SJSA1 (cell line): ENCODE data around the gene DTX1. TPM values are rescaled to one million over a fixed set of nuclear protein-coding genes. Genes with fewer than 3 reads are reported as not detected.

ENCODE experiments used
- DNase-seq, 2 experiments: peaks; one replicate each; pipeline ENCODE4 v3.0.0-alpha.2; 2015 to 2020; ENCODE audit warnings: low spot score in 2 of 2, low read depth in 1 of 2
- H3K27ac ChIP-seq: fragments of 250-450 bp; sonication (Bioruptor Pico); 2 replicates; pipeline ENCODE4 v1.5.1; 2020; ENCODE audit warnings: mild to moderate bottlenecking, moderate library complexity
- H3K27me3 ChIP-seq: fragments of 250-450 bp; sonication (Bioruptor Pico); replicated peaks from 2 replicates; pipeline ENCODE4 v1.5.1; 2020; ENCODE audit warnings: mild to moderate bottlenecking, moderate library complexity
- H3K36me3 ChIP-seq: fragments of 250-450 bp; sonication (Bioruptor Pico); 2 replicates; pipeline ENCODE4 v1.5.1; 2020; ENCODE audit warnings: mild to moderate bottlenecking
- H3K4me1 ChIP-seq: fragments of 250-450 bp; sonication (Bioruptor Pico); replicated peaks from 2 replicates; pipeline ENCODE4 v1.6.1; 2021; ENCODE audit warnings: mild to moderate bottlenecking
- H3K4me3 ChIP-seq: fragments of 250-450 bp; sonication (Bioruptor Pico); 2 replicates; pipeline ENCODE4 v1.5.1; 2020; ENCODE audit warnings: mild to moderate bottlenecking
- H3K9me3 ChIP-seq: fragments of 250-450 bp; sonication (Bioruptor Pico); replicated peaks from 2 replicates; pipeline ENCODE4 v1.5.1; 2020; ENCODE audit warnings: mild to moderate bottlenecking
- total RNA-seq: library from RNA; depleted of rRNA; stranded (reverse); fragments of >200 nt; shearing (Covaris generic); gene quantifications from 2 replicates; pipeline ENCODE4 v1.2.3, GENCODE V29; 2014

The DTX1 gene
- total RNA-seq, 1 experiment from 2014 or later = not detected

DNA sequence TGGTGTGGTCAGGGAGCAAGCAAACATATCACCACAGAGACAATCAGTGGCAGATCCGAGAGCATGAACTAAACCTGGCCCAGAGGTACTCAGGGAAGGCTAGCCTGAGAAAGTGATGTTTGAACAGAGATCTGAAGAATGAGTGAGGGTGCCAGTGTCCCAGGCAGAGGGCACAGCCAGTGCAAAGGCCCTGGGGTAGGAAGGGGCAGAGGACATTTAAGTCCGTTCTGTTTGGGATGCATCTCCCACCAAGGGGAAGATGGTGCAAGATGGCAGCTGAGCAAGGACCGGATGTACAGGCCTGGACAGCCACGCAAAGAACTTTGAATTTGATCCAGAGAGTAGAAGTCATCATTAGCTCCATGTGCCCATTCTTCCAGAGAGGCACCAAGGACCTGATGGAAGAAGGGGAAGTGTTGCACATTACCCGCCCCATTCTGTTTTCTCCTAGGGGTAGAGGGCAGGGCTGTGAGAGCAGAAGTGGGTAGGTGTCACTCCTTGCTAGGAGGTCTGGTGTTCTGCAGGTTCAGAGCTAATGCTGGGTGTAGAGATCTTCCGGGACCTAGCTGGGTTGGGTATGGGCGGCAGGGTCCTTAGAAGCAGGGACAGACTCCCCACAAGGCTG lies 3.9 kb downstream of the DTX1 start:
- no peaks in the 10 kb centered on the region for H3K9me3 ChIP-seq
- no peaks in the 10 kb centered on the region for H3K4me1 ChIP-seq
- no peak overlapping the region for H3K27ac ChIP-seq
- H3K4me3 ChIP-seq = no peak overlapping the region
- no peaks in the 10 kb centered on the region for H3K36me3 ChIP-seq
- peaks cover 34% of the 10 kb centered on the region for H3K27me3 ChIP-seq
- DNase-seq = no peak

DNA sequence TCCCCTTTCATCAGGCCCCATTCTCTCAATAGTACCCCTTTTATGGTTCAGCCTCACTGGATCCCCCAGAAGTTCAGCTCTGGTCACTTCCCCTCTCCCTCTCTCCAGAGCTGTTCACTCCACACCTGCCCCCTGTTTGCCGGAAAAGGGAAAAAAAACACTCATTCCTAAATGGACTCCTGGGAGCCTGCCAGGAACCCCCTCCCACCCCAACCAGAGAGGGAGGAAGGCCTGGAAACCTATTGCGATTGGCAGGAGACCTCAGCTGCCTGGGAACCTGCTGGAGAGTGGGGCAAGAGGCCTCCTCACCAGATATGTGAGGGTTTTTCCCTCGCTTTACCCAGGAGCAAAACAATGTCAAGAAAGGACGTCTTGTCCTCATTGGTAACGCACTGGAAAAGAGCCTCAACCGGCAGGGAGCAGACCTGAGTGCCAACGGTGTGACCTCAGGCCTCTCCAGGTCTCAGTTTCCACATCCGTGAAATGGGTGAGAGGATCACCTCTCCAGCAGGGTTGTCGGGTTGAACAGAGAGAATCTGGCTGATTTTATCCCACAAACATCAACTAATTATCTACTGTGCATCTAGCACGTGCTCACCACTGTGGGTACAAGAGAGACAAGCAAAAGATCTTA lies 4.6 kb downstream of the DTX1 start:
- Histone ChIP-seq H3K27ac (no peak overlapping the region), H3K27me3 (peaks cover 27% of the 10 kb centered on the region), H3K4me1 (no peaks in the 10 kb centered on the region), H3K36me3 (no peaks in the 10 kb centered on the region), H3K9me3 (no peaks in the 10 kb centered on the region), H3K4me3 (no peak overlapping the region)
- DNase-seq = no peak

DNA sequence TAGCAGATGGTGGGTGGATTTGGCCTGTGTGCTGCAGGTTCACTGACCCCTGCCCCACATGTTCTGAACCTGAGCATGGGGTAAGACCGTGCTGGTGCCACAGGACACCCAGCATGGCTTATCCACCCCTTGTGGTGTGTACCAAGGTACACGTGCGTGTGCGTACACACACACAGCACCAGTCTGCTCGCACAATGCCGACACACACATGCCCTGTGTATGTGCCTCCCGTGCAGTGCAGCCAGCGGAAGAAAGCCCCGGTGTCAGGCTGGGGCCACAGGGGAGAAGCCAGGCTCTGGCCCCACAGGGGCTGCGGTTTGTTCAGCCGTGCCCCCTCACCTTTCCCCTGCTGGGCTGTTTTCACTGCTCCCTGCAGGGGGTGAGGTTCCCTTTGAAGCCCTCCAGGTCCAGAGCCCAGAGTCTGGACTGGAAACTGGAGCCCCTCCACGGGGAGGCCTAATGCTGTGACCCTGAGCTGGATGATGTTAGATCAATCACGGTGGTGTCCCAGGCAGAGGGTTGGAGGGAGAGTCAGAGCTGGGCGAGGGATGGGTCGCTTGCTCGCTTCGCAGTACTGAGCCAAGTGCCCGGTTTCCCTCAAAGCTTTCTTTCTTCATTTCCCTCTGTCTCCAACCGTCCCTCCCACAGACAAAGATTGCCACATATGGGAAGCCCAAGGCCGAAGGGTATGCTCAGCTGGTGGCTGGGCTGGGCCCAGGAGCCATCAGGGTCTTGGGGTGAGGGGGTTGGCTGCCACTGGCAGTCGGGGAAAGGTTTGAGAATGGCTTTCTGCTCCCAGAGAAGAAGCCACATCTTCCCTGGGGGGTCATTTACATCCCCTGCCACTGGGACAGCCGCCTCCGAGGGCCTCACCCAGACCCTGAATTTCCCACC lies 6.2 kb downstream of the DTX1 start:
- no peak overlapping the region for H3K27ac ChIP-seq
- H3K27me3 ChIP-seq = peaks cover 16% of the 10 kb centered on the region
- DNase-seq = no peak
- H3K36me3 ChIP-seq = no peaks in the 10 kb centered on the region
- no peaks in the 10 kb centered on the region for H3K4me1 ChIP-seq
- no peak overlapping the region for H3K4me3 ChIP-seq
- no peaks in the 10 kb centered on the region for H3K9me3 ChIP-seq

DNA sequence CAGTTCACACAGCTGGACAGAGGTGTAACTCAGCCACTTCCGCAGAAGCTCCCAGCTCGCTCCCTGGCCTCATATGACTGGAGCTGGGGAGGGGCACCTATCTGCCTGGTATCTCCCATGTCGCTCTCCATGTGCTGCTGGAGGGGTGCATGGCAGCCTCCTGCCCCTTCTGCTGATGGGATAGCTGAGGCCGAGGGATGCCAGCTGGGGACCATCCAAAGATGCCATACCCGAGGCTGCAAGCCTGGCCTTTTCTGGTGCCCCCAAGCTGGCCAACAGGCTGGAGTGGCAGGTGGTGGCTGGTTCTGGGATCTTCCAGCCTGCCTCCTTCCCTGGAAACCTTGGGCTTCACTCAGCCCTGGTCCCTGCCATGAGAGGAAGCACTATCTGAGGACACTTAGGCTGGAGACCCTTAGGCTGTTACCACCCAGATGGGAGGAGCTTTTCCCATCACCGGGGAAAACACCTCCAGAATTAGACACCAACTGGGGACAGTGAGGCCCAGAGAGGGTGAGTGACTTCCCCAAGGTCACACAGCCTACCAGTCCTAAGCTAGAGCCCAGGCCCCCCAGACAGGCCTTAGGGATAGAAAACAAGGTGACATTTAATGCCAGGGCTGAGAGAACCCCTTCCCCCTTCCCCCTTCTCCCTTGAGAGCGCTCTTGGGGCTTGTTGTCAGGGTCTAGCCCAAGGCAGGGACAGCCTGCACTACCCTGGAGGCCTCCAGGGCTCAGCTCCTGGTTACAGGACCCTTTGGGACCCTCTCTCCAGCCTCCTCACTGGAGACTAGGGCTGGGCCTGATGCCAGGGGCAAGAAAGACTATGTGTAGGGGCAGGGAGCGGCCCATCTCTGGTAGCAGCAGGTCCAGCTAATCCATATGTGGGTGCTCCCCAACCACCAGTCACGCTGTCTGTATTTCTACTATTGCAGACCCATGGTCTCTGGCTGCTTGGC lies 7.1 kb downstream of the DTX1 start:
- no peak for DNase-seq
- peaks cover 9% of the 10 kb centered on the region; the same call in 1 of the 2 replicates for H3K27me3 ChIP-seq
- H3K9me3 ChIP-seq = no peaks in the 10 kb centered on the region
- H3K4me3 ChIP-seq = no peak overlapping the region
- H3K36me3 ChIP-seq = no peaks in the 10 kb centered on the region
- no peaks in the 10 kb centered on the region for H3K4me1 ChIP-seq
- no peak overlapping the region for H3K27ac ChIP-seq

DNA sequence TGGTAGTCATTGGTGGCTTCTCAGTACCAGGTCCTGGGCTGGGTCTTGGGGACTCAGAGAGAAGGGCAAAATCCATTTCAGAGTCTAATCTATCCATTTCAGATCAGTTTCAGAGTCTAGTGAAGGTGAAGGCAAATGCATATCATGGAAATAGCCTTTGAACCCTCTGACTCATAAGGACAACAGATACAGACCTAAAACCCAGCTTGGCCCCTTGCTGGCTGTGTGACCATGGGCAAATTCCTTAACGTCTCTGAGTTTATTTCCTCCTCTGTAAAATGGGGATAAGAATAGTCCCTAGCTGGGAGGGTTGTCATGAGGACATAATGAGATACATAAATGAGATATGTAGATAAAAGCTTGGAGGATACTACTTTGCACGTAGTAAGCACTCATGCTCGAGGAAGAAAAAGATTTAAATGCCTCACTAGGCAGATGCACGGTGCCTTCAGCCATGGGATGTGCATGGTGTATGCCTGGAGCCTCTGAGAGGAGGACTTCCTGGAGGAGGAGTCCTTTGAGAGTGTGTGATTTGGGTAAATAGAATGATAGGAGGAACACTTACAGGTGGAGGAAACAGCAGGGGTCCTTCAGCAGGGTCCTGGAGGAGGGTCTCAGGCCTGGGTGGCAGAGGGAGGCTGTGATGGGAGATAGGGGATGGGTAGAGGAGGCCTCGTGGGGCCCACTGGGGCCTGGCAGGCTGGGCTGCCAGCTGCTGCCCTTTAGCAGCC lies 8.0 kb downstream of the DTX1 start:
- Histone ChIP-seq H3K4me1 (no peaks in the 10 kb centered on the region), H3K36me3 (no peaks in the 10 kb centered on the region), H3K27me3 (peaks cover 8% of the 10 kb centered on the region; the same call in 1 of the 2 replicates), H3K4me3 (no peak overlapping the region), H3K9me3 (no peaks in the 10 kb centered on the region), H3K27ac (no peak overlapping the region)
- no peak for DNase-seq

DNA sequence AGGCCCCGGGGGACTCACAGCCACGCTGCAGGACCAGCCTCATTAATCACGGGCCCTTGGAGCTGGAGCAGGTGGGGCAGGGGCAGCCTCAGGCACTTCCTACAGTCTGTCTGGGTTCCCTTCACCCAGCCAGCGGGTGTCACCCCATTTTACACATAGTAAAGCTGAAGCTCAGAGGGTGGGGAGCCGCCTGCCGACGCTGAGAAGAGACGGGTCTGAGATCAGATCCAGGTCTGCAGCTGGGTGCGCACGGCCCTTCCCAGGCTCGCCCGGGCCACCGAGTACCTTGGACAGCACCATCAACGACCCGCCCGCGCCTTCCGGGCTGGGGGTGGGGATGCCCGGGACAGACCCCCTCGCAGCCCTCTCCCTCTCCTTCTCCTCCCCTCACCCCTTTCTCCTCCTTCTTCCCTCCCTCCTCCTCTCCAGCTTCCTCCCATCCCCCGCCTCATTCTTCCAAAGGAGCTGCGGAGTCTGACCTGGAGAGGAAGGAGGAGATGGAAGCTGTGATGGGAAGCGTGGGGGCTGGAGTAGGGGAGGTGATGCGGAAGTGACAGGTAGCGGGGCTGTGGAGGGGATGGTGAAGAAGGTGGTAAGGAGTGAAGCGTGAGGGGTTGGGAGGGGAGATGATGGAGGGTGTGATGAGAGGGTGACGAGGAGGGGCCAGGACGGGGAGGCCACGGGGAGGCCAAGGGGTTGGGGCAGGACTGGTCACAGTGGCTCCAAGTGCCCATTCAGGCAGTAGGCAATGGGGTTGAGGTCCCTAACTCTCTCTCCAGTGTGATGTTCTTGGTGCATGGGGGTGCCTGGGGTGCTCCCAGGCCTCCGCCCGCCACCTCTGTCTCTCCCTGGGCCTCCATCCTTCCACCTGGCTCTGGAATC lies 8.8 kb downstream of the DTX1 start:
- DNase-seq = no peak
- Histone ChIP-seq H3K27me3 (peaks cover 8% of the 10 kb centered on the region; the same call in 1 of the 2 replicates), H3K9me3 (no peaks in the 10 kb centered on the region), H3K4me3 (no peak overlapping the region), H3K27ac (no peak overlapping the region), H3K4me1 (no peaks in the 10 kb centered on the region), H3K36me3 (no peaks in the 10 kb centered on the region)

DNA sequence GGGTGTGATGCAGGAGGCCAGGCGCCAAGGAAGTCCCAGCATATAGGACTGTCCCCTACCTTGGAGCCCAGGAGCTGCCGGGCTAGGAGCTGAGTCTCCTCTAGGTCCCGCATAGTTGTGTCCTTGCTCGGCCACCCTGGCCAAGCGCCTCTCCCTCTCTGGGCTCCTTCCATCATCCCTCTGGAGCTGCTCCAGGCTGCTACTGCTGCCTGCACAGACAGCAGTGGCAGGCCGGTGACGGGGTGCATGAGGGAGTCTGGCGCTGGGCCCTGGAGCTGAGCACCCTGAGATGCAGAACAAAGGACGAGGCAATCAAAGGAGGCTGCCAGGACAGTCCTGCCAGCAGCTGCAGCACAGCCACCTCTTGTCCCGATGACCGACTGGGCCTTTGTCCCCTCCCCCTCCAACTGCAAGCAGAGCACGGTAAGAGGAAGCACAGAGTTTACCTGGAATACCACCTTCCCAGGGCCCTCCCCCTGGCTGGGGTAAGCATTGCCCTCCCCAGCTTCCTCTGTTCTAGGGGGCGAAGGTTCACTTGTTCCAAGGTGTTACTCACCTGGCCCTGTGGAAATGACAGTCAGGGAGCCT lies 10.4 kb downstream of the DTX1 start:
- DNase-seq = no peak
- no peak overlapping the region for H3K27ac ChIP-seq
- H3K27me3 ChIP-seq = peaks cover 5% of the 10 kb centered on the region; the same call in 1 of the 2 replicates

DNA sequence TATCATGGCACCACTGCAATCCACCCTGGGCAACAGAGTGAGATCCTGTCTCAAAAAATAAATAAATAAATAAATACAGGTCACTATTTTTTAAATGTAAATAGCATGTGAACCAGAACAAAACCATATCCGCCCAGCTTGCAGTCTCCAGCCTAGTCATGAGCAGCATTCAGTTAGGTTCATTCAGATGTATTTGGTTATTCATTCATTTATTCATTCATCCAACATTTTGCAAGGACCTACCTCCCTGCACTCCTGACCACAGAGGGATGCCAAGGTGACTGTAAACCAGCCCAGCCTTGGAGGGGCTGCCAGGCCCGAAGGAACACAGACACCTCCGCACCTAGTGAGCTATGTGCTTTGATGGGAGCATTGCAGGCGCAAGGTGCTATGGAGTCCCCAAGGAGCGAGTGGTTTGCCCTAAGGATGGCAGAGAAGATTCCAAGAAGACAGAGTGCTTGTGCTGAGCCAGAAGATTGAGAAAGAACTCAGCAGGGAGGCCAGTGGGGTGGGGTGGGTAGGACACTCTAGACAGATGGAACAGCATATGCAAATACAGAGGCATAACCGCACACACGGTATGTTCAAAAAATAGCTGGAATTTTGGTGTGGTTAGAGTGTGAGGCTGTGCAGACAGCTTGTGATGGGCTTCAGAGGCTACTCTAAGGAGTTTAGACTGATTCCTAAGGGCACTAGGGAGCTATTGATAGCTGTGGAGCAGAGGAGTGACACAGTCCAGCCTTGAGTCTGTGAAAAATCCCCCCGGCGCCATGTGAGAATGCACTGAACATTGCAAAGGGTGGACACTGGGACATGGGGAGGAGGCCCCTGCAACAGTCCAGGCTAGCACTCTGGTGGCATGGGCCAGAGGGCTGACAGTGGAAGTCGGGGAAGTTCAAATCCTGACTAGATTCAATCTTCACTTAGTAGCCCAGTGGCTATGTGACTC lies 11.7 kb downstream of the DTX1 start:
- no peak overlapping the region for H3K4me3 ChIP-seq
- peaks cover 5% of the 10 kb centered on the region; the same call in 1 of the 2 replicates for H3K27me3 ChIP-seq
- no peak for DNase-seq
- no peak overlapping the region for H3K27ac ChIP-seq
- H3K9me3 ChIP-seq = no peaks in the 10 kb centered on the region
- no peaks in the 10 kb centered on the region for H3K4me1 ChIP-seq
- no peaks in the 10 kb centered on the region for H3K36me3 ChIP-seq

More for the DNA sequence above, 10.4 kb downstream of the DTX1 start:
- H3K4me3 ChIP-seq = no peak overlapping the region
- H3K36me3 ChIP-seq = no peaks in the 10 kb centered on the region
- H3K4me1 ChIP-seq = no peaks in the 10 kb centered on the region
- no peaks in the 10 kb centered on the region for H3K9me3 ChIP-seq

DNA sequence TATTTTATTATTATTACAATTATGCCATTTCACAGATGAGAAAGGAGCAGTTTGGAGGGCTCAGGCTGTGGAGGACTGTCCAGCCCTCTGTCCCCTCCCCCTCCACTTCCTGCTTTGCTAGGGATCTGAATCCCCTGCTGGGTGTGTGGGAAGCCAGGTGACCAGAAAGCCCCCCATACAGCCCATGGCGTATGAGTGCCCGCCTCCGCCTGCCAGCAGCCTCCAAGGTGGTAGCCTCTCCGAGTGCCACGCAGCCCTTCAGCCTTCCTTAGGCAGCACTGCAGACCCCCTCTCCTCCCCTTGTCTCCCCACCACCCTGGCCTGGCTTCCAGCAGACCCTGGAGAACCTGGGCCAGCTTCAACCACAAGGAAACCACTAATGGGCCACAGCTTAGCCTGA lies 12.6 kb downstream of the DTX1 start:
- H3K27ac ChIP-seq = no peak overlapping the region
- H3K4me1 ChIP-seq = no peaks in the 10 kb centered on the region
- H3K4me3 ChIP-seq = no peak overlapping the region
- no peaks in the 10 kb centered on the region for H3K9me3 ChIP-seq
- no peak for DNase-seq
- H3K27me3 ChIP-seq = peaks cover 3% of the 10 kb centered on the region; the same call in 1 of the 2 replicates
- no peaks in the 10 kb centered on the region for H3K36me3 ChIP-seq

DNA sequence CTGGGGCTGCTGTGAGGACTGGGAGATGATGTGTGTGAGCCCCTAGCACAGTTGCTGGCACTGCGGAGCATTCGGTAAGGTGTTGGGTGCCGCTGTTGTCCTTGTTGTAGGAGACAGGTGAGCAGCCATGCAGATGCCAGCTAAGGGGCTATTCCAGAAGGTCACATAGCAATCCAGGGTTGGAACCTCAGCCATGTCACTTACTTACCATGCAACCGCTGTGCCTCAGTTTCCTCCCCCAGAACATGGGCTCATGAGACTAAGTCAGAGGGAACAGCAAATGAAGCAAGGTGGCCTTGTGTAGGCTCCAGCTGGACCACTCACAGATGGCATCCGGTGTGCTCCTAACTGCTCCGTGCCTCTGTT lies 13.2 kb downstream of the DTX1 start:
- Histone ChIP-seq H3K9me3 (no peaks in the 10 kb centered on the region), H3K36me3 (no peaks in the 10 kb centered on the region), H3K4me3 (no peak overlapping the region), H3K4me1 (no peaks in the 10 kb centered on the region), H3K27ac (no peak overlapping the region), H3K27me3 (no peaks in the 10 kb centered on the region)
- DNase-seq = no peak
